ENCODE results near the gene TM2D3. TPM values are rescaled to one million over a fixed set of nuclear protein-coding genes. Genes with fewer than 3 reads are reported as not detected.

Gene TM2D3
- total RNA-seq, 1 experiment from 2014 or later = 34.9 TPM

GRCh38 chr15:101641129-101641764 lies 10.9 kb downstream of the TM2D3 start:
- no peak overlapping the region for H3K18ac ChIP-seq (ENCODE audit: insufficient read length, low read depth, low read length)
- DNase-seq = peak; percentile 54
- no peak overlapping the region for H2BK120ac ChIP-seq (ENCODE audit: low read depth, low read length, poor library complexity, severe bottlenecking)
- H2AFZ ChIP-seq (ENCODE audit: low read length) = no peak overlapping the region
- no peak overlapping the region for H3K27ac Mint-ChIP-seq
- TF ChIP-seq, protein P1, sequence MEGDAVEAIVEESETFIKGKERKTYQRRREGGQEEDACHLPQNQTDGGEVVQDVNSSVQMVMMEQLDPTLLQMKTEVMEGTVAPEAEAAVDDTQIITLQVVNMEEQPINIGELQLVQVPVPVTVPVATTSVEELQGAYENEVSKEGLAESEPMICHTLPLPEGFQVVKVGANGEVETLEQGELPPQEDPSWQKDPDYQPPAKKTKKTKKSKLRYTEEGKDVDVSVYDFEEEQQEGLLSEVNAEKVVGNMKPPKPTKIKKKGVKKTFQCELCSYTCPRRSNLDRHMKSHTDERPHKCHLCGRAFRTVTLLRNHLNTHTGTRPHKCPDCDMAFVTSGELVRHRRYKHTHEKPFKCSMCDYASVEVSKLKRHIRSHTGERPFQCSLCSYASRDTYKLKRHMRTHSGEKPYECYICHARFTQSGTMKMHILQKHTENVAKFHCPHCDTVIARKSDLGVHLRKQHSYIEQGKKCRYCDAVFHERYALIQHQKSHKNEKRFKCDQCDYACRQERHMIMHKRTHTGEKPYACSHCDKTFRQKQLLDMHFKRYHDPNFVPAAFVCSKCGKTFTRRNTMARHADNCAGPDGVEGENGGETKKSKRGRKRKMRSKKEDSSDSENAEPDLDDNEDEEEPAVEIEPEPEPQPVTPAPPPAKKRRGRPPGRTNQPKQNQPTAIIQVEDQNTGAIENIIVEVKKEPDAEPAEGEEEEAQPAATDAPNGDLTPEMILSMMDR (conservative IDR thresholded peaks at IDR 0.05) = peak; percentile 87
- no peak overlapping the region for H2BK15ac ChIP-seq (ENCODE audit: low read depth, low read length)
- H2BK12ac ChIP-seq (ENCODE audit: insufficient read length, low read depth, low read length) = no peak overlapping the region
- H4K20me1 ChIP-seq (ENCODE audit: control insufficient read depth, insufficient read depth, insufficient read length) = no peaks in the 10 kb centered on the region
- no peaks in the 10 kb centered on the region for H3K4me1 ChIP-seq (ENCODE audit: insufficient read depth, low read length)
- H3K27me3 Mint-ChIP-seq (ENCODE audit: low read depth) = no peaks in the 10 kb centered on the region
- no peak overlapping the region for H2AK5ac ChIP-seq (ENCODE audit: insufficient read length, low read length)
- no peaks in the 10 kb centered on the region for H3K9me3 ChIP-seq (ENCODE audit: control insufficient read depth, low read depth, low read length)
- H3K4me2 ChIP-seq (ENCODE audit: insufficient read depth, insufficient read length, low read length) = no peak overlapping the region
- no peak overlapping the region for H3K4ac ChIP-seq (ENCODE audit: low read depth, low read length)
- no peak overlapping the region for H4K5ac ChIP-seq (ENCODE audit: insufficient read length, low read depth, low read length)
- no peak overlapping the region for H3K14ac ChIP-seq (ENCODE audit: insufficient read depth, low read length)
- peaks cover 14 to 16% of the 10 kb centered on the region in 2 experiments for H3K4me1 Mint-ChIP-seq
- no peaks in the 10 kb centered on the region for H3K79me2 ChIP-seq (ENCODE audit: insufficient read depth, low read length)
- no peak overlapping the region for H3K56ac ChIP-seq (ENCODE audit: insufficient read length, low read depth, low read length)
- no peaks in the 10 kb centered on the region for H3K9me3 Mint-ChIP-seq
- H3T11ph ChIP-seq (ENCODE audit: low read length) = no peak overlapping the region
- H3K27ac ChIP-seq (ENCODE audit: insufficient read length, low read depth, low read length) = no peak overlapping the region
- peaks cover 2 to 51% (median 46%) of the 10 kb centered on the region in 3 experiments; a peak in 5 of 7 replicates for H3K36me3 Mint-ChIP-seq (ENCODE audit: insufficient read depth in 1 of 3, low read depth in 3 of 3)
- no peak overlapping the region for H3K9ac ChIP-seq (ENCODE audit: extremely low read depth, insufficient read length, low read length)
- H2BK5ac ChIP-seq (ENCODE audit: insufficient read length, low read length) = no peak overlapping the region
- no peak overlapping the region for H3K4me3 Mint-ChIP-seq
- WGBS (ENCODE audit: extremely low coverage, insufficient read length, low lambda C conversion rate) = no CpG with 5 or more reads among the region's 8 CpGs
- no peak overlapping the region for H2BK20ac ChIP-seq (ENCODE audit: low read depth, low read length, poor library complexity, severe bottlenecking)
- H4K91ac ChIP-seq (ENCODE audit: insufficient read length, low read depth, low read length) = no peak overlapping the region
- H3K79me1 ChIP-seq (ENCODE audit: insufficient read depth, low read depth, low read length, poor library complexity, severe bottlenecking) = peaks cover 2% of the 10 kb centered on the region
- H3K23ac ChIP-seq (ENCODE audit: insufficient read length, low read depth, low read length) = no peak overlapping the region
- no peaks in the 10 kb centered on the region for H3K27me3 ChIP-seq (ENCODE audit: insufficient read depth, low read length)
- no peak overlapping the region for H4K8ac ChIP-seq (replicated peaks; ENCODE audit: insufficient read length, low read depth, low read length)
- no peaks in the 10 kb centered on the region for H3K23me2 ChIP-seq (ENCODE audit: insufficient read length, low read depth, low read length, poor library complexity, severe bottlenecking)

All from H9 (cell line).